ENCODE data around the gene TBC1D22B.

TBC1D22B gene

DNA sequence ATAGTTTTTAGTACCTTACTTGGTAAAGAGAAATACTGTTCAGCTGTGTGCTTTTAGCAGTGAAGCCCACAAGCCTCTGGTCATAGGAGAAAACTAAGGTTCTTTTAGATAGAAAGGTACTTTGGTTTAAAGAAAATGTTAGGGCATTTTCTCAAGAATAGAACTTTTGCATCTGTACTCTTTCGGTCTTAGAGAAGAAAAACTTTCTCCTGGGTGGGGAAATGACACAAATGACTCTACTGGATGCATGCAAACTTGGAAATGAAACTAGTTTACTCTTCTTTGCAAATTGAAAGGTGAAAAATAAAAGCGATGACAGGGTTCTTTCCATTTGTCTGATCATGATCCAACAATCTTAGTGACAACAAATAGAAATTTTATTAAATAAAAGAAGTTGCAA, 2.5 kb downstream of the TBC1D22B start:
- TF ChIP-seq, protein P1, sequence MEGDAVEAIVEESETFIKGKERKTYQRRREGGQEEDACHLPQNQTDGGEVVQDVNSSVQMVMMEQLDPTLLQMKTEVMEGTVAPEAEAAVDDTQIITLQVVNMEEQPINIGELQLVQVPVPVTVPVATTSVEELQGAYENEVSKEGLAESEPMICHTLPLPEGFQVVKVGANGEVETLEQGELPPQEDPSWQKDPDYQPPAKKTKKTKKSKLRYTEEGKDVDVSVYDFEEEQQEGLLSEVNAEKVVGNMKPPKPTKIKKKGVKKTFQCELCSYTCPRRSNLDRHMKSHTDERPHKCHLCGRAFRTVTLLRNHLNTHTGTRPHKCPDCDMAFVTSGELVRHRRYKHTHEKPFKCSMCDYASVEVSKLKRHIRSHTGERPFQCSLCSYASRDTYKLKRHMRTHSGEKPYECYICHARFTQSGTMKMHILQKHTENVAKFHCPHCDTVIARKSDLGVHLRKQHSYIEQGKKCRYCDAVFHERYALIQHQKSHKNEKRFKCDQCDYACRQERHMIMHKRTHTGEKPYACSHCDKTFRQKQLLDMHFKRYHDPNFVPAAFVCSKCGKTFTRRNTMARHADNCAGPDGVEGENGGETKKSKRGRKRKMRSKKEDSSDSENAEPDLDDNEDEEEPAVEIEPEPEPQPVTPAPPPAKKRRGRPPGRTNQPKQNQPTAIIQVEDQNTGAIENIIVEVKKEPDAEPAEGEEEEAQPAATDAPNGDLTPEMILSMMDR (IDR thresholded peaks at IDR 0.05; ENCODE audit: low read depth, low read length) = no peak
- DNase-seq (ENCODE audit: extremely low read depth, low read depth) = no peak

DNA sequence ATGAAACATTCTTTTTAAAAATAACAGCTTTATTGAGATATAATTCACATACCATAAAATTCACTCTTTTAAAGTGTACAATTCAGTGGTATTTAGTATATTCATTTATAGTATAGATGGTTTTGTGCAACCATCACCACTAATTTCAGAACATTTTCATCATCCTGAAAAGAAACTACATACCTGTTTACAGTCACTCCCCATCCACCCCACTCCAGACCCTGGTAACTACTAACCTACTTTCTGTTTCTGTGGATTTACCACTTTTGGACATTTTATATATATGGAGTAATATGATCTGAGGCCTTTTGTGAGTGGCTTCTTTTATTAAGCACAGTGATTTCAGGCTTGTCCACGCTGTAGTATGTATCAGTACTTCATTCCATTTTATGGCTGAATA, 2.9 kb downstream of the TBC1D22B start:
- TF ChIP-seq, protein P1 (IDR thresholded peaks at IDR 0.05; ENCODE audit: low read depth, low read length) = no peak
- no peak for DNase-seq (ENCODE audit: extremely low read depth, low read depth)

DNA sequence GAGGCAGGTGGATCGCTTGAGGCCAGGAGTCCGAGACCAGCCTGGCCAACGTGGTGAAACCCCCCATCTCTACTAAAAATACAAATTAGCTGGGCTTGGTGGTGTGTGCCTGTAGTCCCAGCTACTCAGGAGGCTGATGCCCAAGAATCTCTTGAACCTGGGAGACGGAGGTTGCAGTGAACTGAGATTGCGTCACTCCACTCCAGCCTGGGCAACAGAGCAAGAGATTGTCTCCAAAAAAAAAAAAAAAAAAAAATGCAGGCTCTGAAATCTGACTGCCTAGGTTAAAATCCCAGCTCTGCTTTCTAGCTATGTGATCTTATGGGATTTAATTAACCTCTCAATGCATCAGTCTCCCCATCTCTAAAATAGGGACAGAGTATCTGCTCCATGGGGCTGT, 3.6 kb downstream of the TBC1D22B start:
- TF ChIP-seq, protein P1 (IDR thresholded peaks at IDR 0.05; ENCODE audit: low read depth, low read length) = no peak
- DNase-seq (ENCODE audit: extremely low read depth, low read depth) = no peak

DNA sequence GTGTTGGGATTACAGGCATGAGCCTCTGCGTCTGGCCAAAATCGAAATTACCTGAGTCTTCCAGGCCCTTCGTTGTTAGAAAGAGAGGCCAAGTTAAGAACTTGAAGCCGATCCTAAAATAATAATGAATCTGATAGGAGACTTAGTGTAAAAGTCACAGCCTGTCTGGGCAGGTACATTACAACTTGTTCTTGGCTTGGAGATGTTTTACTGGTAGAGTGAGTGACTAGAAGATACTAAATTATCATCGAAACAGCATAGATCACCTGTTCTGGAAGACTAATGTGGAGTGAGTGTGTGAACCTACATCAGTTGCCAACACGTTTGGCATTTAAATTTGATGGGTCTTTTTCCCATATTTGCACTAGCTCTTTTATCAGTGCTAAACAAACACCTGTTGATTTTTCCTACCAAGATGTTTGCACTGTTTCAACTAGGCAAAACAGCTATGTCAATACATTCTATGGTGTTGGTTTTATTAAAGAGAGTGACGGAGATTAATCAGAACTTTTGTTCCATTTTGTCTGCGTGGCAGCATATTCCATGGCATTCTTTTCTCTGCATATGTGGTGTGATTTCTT, 5.0 kb downstream of the TBC1D22B start:
- no peak for DNase-seq (ENCODE audit: extremely low read depth, low read depth)
- TF ChIP-seq, protein P1 (IDR thresholded peaks at IDR 0.05; ENCODE audit: low read depth, low read length) = no peak

DNA sequence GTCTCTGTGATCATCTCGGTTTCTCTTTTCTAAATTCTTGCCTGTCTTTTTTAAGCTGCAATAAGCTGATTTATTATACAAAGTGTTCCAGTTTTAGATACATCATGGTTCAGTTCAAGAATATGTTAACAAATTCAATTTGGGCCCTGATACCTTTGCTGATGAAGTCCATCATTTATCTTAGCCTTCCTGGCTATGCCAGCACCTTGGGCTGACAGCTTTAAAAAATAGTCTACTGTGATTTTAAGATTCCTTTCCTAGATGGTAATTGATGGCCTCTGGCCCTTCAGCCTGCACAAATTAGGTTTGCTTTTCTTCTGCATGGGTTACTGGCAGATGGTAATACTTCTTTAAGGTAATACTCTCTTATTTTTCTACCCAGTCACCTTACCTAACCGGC, 7.4 kb downstream of the TBC1D22B start:
- TF ChIP-seq, protein P1 (IDR thresholded peaks at IDR 0.05; ENCODE audit: low read depth, low read length) = no peak
- DNase-seq (ENCODE audit: extremely low read depth, low read depth) = no peak

DNA sequence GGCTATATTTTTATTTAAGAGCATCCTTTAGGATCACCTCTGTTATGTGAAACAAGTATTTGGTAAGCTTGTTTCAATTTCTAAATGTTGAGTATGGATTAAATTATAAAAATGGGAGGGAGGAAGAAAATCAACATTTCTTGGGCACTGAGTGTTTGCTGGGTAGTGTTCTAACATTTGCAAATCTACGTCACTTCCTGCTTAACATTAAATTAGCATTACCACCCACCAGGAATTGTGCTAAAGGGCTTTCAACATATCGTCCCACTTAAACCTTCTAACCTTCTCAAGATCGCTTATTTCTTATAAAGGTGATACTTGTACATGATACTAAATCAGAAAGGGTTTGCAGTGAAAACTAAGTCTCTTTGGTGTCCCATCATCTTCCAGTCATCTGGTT, 8.3 kb downstream of the TBC1D22B start:
- DNase-seq (ENCODE audit: extremely low read depth, low read depth) = no peak
- TF ChIP-seq, protein P1 (IDR thresholded peaks at IDR 0.05; ENCODE audit: low read depth, low read length) = no peak

DNA sequence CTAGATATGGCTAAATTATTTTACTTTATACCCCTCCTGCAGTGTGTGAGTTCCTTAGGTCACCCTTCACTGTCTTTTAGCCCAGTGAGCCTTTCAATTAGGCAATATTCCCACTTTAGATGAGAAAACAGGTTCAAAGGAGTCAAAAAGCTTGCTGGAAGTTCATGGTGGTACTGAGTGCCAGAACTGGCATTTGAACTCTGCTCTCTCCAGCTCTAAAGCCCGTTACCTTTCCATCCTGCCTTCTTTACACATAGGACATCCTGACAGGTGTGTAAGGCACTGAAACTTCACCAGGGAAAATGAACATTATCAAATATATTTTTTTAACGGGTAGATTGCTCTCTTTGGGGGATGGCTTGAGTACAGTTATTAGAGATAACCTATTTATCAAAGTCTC, 11.5 kb downstream of the TBC1D22B start:
- TF ChIP-seq, protein P1 (IDR thresholded peaks at IDR 0.05; ENCODE audit: low read depth, low read length) = no peak
- DNase-seq (ENCODE audit: extremely low read depth, low read depth) = no peak

Measured in AG09319 (cell line).